ENCODE data around the gene DACH1. TPM values are rescaled to one million over a fixed set of nuclear protein-coding genes. Genes with fewer than 3 reads are reported as not detected.

The DACH1 gene
- total RNA-seq, 1 experiment from 2014 or later, result 1.2 TPM

- H3K36me3 Mint-ChIP-seq (ENCODE audit: insufficient read depth, unreplicated experiment), result no peaks in the 10 kb centered on the region
- intact Hi-C loops (cut with micrococcal nuclease; ENCODE audit: unreplicated experiment), result no loop called here
- ChIA-PET CTCF (no interaction called here), POLR2A (no interaction called here)
- no peaks in the 10 kb centered on the region for H3K9me3 Mint-ChIP-seq (ENCODE audit: unreplicated experiment)
- H3K4me3 Mint-ChIP-seq (ENCODE audit: unreplicated experiment), result no peak overlapping the region
- Histone ChIP-seq H3K27me3 (replicated peaks; ENCODE audit: control insufficient read depth, insufficient read depth, low read length) (no peaks in the 10 kb centered on the region), H3K4me1 (no peaks in the 10 kb centered on the region; the same call in 1 of the 2 replicates), H3K9me3 (no peaks in the 10 kb centered on the region), H3K36me3 (ENCODE audit: control insufficient read depth, insufficient read depth, low read length) (no peaks in the 10 kb centered on the region), H3K4me3 (ENCODE audit: low read depth, low read length) (no peak overlapping the region)
- TF ChIP-seq CTCF (IDR thresholded peaks at IDR 0.05; ENCODE audit: insufficient read depth in 1 of 2, low read depth in 1 of 2, low read length in 1 of 2, severe bottlenecking in 1 of 2, unreplicated experiment in 1 of 2), result no peak
- no TSS peak for BruUV-seq (replicated peaks)
- no peaks in the 10 kb centered on the region for H3K4me1 Mint-ChIP-seq (ENCODE audit: low read depth, unreplicated experiment)
- no peaks in the 10 kb centered on the region for H3K27me3 Mint-ChIP-seq (ENCODE audit: insufficient read depth, unreplicated experiment)
- no peak overlapping the region for H3K27ac Mint-ChIP-seq (ENCODE audit: unreplicated experiment)
- DNase-seq, result no peak
These were observed 261.3 kb downstream of the DACH1 start for GRCh38 chr13:71605744-71606143.

GRCh38 chr13:71603255-71603654, 263.7 kb downstream of the DACH1 start:
- Mint-ChIP-seq H3K4me3 (ENCODE audit: unreplicated experiment) (no peak overlapping the region), H3K36me3 (ENCODE audit: insufficient read depth, unreplicated experiment) (no peaks in the 10 kb centered on the region), H3K4me1 (ENCODE audit: low read depth, unreplicated experiment) (no peaks in the 10 kb centered on the region), H3K27ac (ENCODE audit: unreplicated experiment) (no peak overlapping the region), H3K27me3 (ENCODE audit: insufficient read depth, unreplicated experiment) (no peaks in the 10 kb centered on the region), H3K9me3 (ENCODE audit: unreplicated experiment) (no peaks in the 10 kb centered on the region)
- H3K4me1 ChIP-seq, result no peaks in the 10 kb centered on the region; the same call in 1 of the 2 replicates
- no TSS peak for BruUV-seq (replicated peaks)
- H3K36me3 ChIP-seq (ENCODE audit: control insufficient read depth, insufficient read depth, low read length), result no peaks in the 10 kb centered on the region
- H3K9me3 ChIP-seq, result no peaks in the 10 kb centered on the region
- no peaks in the 10 kb centered on the region for H3K27me3 ChIP-seq (replicated peaks; ENCODE audit: control insufficient read depth, insufficient read depth, low read length)
- ChIA-PET POLR2A (no interaction called here), CTCF (no interaction called here)
- no peak for DNase-seq
- intact Hi-C loops (cut with micrococcal nuclease; ENCODE audit: unreplicated experiment), result no loop called here
- no peak for TF ChIP-seq CTCF (IDR thresholded peaks at IDR 0.05; ENCODE audit: insufficient read depth in 1 of 2, low read depth in 1 of 2, low read length in 1 of 2, severe bottlenecking in 1 of 2, unreplicated experiment in 1 of 2)
- H3K4me3 ChIP-seq (ENCODE audit: low read depth, low read length), result no peak overlapping the region

- no TSS peak for BruUV-seq (replicated peaks)
- ChIA-PET CTCF (no interaction called here), POLR2A (no interaction called here)
- Mint-ChIP-seq H3K36me3 (ENCODE audit: insufficient read depth, unreplicated experiment) (no peaks in the 10 kb centered on the region), H3K27me3 (ENCODE audit: insufficient read depth, unreplicated experiment) (no peaks in the 10 kb centered on the region), H3K27ac (ENCODE audit: unreplicated experiment) (no peak overlapping the region), H3K9me3 (ENCODE audit: unreplicated experiment) (no peaks in the 10 kb centered on the region), H3K4me3 (ENCODE audit: unreplicated experiment) (no peak overlapping the region), H3K4me1 (ENCODE audit: low read depth, unreplicated experiment) (no peaks in the 10 kb centered on the region)
- H3K27me3 ChIP-seq (replicated peaks; ENCODE audit: control insufficient read depth, insufficient read depth, low read length), result no peaks in the 10 kb centered on the region
- TF ChIP-seq CTCF (IDR thresholded peaks at IDR 0.05; ENCODE audit: insufficient read depth in 1 of 2, low read depth in 1 of 2, low read length in 1 of 2, severe bottlenecking in 1 of 2, unreplicated experiment in 1 of 2), result no peak
- no peaks in the 10 kb centered on the region for H3K36me3 ChIP-seq (ENCODE audit: control insufficient read depth, insufficient read depth, low read length)
- no peak for DNase-seq
- H3K4me3 ChIP-seq (ENCODE audit: low read depth, low read length), result no peak overlapping the region
- intact Hi-C loops (cut with micrococcal nuclease; ENCODE audit: unreplicated experiment), result no loop called here
- no peaks in the 10 kb centered on the region for H3K9me3 ChIP-seq
- H3K4me1 ChIP-seq, result no peaks in the 10 kb centered on the region; the same call in 1 of the 2 replicates
These were observed 264.7 kb downstream of the DACH1 start for GRCh38 chr13:71602344-71602743.

Measured in Caco-2 (cell line).